ENCODE measurements around the gene RING1. TPM values are rescaled to one million over a fixed set of nuclear protein-coding genes. Genes with fewer than 3 reads are reported as not detected.

The RING1 gene
- total RNA-seq, 1 experiment from 2014 or later = 48.3 TPM

- peak overlapping the region; percentile 87 for H3K4me3 Mint-ChIP-seq (ENCODE audit: unreplicated experiment)
- peak overlapping the region; percentile 94 for H3K27ac Mint-ChIP-seq (ENCODE audit: low read depth, unreplicated experiment)
- ChIA-PET CTCF (interaction anchor here (0.7 to 1.5 kb wide), 3 partner anchors 12 to 90 kb away, joined by 3 to 5 read pairs (median 3); no protein-coding TSS in a partner anchor), POLR2A (interaction anchor here (1.6 to 3.7 kb wide), 2 partner anchors 9 to 39 kb away, joined by 11 to 73 read pairs; no protein-coding TSS in a partner anchor)
- no TSS peak for BruUV-seq (replicated peaks)
- no peak for DNase-seq (ENCODE audit: unreplicated experiment)
- intact Hi-C loops (cut with micrococcal nuclease) = loop anchor here (2.0 kb wide), 1 partner anchor 39 kb away; no protein-coding TSS in a partner anchor
- H3K27me3 Mint-ChIP-seq (ENCODE audit: insufficient read depth, unreplicated experiment) = peaks cover 27% of the 10 kb centered on the region
- no peaks in the 10 kb centered on the region for H3K9me3 Mint-ChIP-seq (ENCODE audit: unreplicated experiment)
- peaks cover 48% of the 10 kb centered on the region for H3K4me1 Mint-ChIP-seq (ENCODE audit: insufficient read depth, unreplicated experiment)
- peaks cover 14% of the 10 kb centered on the region for H3K36me3 Mint-ChIP-seq (ENCODE audit: insufficient read depth, unreplicated experiment)
- TF ChIP-seq CTCF (IDR thresholded peaks at IDR 0.05; ENCODE audit: unreplicated experiment) = no peak
Measured at GRCh38 chr6:33209856-33210255, 1.6 kb downstream of the RING1 start.

GRCh38 chr6:33211136-33211535 is 2.8 kb downstream of the RING1 start:
- H3K27ac Mint-ChIP-seq (ENCODE audit: low read depth, unreplicated experiment) = no peak overlapping the region
- DNase-seq (ENCODE audit: unreplicated experiment) = no peak
- H3K9me3 Mint-ChIP-seq (ENCODE audit: unreplicated experiment) = no peaks in the 10 kb centered on the region
- no TSS peak for BruUV-seq (replicated peaks)
- POLR2A ChIA-PET = no interaction called here
- H3K27me3 Mint-ChIP-seq (ENCODE audit: insufficient read depth, unreplicated experiment) = peaks cover 40% of the 10 kb centered on the region
- CTCF ChIA-PET = no interaction called here
- TF ChIP-seq CTCF (IDR thresholded peaks at IDR 0.05; ENCODE audit: unreplicated experiment) = no peak
- H3K4me1 Mint-ChIP-seq (ENCODE audit: insufficient read depth, unreplicated experiment) = peaks cover 35% of the 10 kb centered on the region
- H3K4me3 Mint-ChIP-seq (ENCODE audit: unreplicated experiment) = no peak overlapping the region
- H3K36me3 Mint-ChIP-seq (ENCODE audit: insufficient read depth, unreplicated experiment) = peaks cover 14% of the 10 kb centered on the region
- intact Hi-C loops (cut with micrococcal nuclease) = no loop called here

DNA sequence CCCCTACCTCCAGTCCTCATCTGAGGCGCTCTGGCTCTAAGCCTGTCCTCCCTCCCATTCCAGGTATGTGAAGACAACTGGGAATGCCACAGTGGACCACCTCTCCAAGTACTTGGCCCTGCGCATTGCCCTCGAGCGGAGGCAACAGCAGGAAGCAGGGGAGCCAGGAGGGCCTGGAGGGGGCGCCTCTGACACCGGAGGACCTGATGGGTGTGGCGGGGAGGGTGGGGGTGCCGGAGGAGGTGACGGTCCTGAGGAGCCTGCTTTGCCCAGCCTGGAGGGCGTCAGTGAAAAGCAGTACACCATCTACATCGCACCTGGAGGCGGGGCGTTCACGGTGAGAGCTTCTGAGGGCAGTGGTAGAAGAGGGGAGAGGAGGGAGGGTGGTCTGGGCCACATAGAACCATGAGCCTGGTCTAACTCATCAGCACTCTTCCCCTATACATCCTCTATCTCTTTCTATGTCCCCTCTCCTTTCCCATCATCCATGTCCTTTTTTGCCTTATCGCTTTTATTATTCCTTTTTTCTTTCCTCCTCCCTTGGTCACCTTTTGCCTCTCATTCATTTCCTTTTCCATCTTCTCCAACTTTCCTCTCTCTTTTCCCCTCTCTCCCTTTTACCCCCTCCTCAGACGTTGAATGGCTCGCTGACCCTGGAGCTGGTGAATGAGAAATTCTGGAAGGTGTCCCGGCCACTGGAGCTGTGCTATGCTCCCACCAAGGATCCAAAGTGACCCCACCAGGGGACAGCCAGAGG is 3.5 kb downstream of the RING1 start:
- POLR2A ChIA-PET = interaction anchor here (0.6 to 1.3 kb wide), 4 partner anchors 9 to 1026 kb away, joined by 3 to 6 read pairs (median 4); no protein-coding TSS in a partner anchor
- Mint-ChIP-seq H3K4me3 (ENCODE audit: unreplicated experiment) (no peak overlapping the region), H3K4me1 (ENCODE audit: insufficient read depth, unreplicated experiment) (peaks cover 31% of the 10 kb centered on the region), H3K27ac (ENCODE audit: low read depth, unreplicated experiment) (no peak overlapping the region), H3K36me3 (ENCODE audit: insufficient read depth, unreplicated experiment) (peaks cover 14% of the 10 kb centered on the region), H3K27me3 (ENCODE audit: insufficient read depth, unreplicated experiment) (peaks cover 40% of the 10 kb centered on the region), H3K9me3 (ENCODE audit: unreplicated experiment) (no peaks in the 10 kb centered on the region)
- BruUV-seq (replicated peaks) = TSS peak; percentile 2
- CTCF ChIA-PET = no interaction called here
- no peak for TF ChIP-seq CTCF (IDR thresholded peaks at IDR 0.05; ENCODE audit: unreplicated experiment)
- intact Hi-C loops (cut with micrococcal nuclease) = no loop called here
- no peak for DNase-seq (ENCODE audit: unreplicated experiment)

- no peak for DNase-seq (ENCODE audit: unreplicated experiment)
- peaks cover 14% of the 10 kb centered on the region for H3K36me3 Mint-ChIP-seq (ENCODE audit: insufficient read depth, unreplicated experiment)
- TF ChIP-seq CTCF (IDR thresholded peaks at IDR 0.05; ENCODE audit: unreplicated experiment) = no peak
- BruUV-seq (replicated peaks) = no TSS peak
- no peaks in the 10 kb centered on the region for H3K9me3 Mint-ChIP-seq (ENCODE audit: unreplicated experiment)
- H3K27me3 Mint-ChIP-seq (ENCODE audit: insufficient read depth, unreplicated experiment) = peaks cover 42% of the 10 kb centered on the region
- H3K4me1 Mint-ChIP-seq (ENCODE audit: insufficient read depth, unreplicated experiment) = peaks cover 31% of the 10 kb centered on the region
- intact Hi-C loops (cut with micrococcal nuclease) = no loop called here
- H3K4me3 Mint-ChIP-seq (ENCODE audit: unreplicated experiment) = peak overlapping the region; percentile 50
- CTCF ChIA-PET = interaction anchor here (0.5 to 1.1 kb wide), 2 partner anchors 64 to 187 kb away, joined by 3 to 4 read pairs; no protein-coding TSS in a partner anchor
- POLR2A ChIA-PET = interaction anchor here (1.0 to 1.3 kb wide), 3 partner anchors 8 to 35 kb away, joined by 3 to 6 read pairs (median 3); partner anchors contain the start of gene HSD17B8
- no peak overlapping the region for H3K27ac Mint-ChIP-seq (ENCODE audit: low read depth, unreplicated experiment)
Measured at GRCh38 chr6:33212857-33213165, 4.5 kb downstream of the RING1 start.

All from MCF 10A (cell line).